Head of caudate nucleus (tissue), 42 donors: ENCODE measurements around the gene POM121.
"Not testable (repeated sequence)": the region's sequence is repeated elsewhere in the genome, so short reads cannot be mapped to it uniquely, and the experiment has no call there.

ENCODE experiments used
- DNase-seq, 42 donors: peaks; one replicate each; pipeline versions ENCODE4 v3.0.0 to v3.0.0-alpha.2; 2020 to 2021; ENCODE audit warnings: mixed read lengths in 7 of 42
- intact Hi-C: fragments of 100-400 bp; cut with DNase I; formaldehyde crosslinking; loops from one replicate; pipeline ENCODE4 v1.15.0; 2022

POM121 gene

GRCh38 chr7:72946130-72946745, 21.3 kb downstream of the POM121 start:
- intact Hi-C loops, DNase-seq: not testable (repeated sequence)

- intact Hi-C loops, DNase-seq: not testable (repeated sequence)
Measured at GRCh38 chr7:72948714-72949113, 23.8 kb downstream of the POM121 start.

- DNase-seq, intact Hi-C loops: not testable (repeated sequence)
Measured at GRCh38 chr7:72949276-72949675, 24.4 kb downstream of the POM121 start.

- intact Hi-C loops, result not testable (repeated sequence)
Measured at GRCh38 chr7:72949686-72950085, 24.8 kb downstream of the POM121 start.

GRCh38 chr7:72950432-72950831, 25.5 kb downstream of the POM121 start:
- intact Hi-C loops, result not testable (repeated sequence)
- peak in 7 of 42 donors; percentile 11 to 45 (median 25) for DNase-seq

More at GRCh38 chr7:72949686-72950085, 24.8 kb downstream of the POM121 start:
- DNase-seq, result peak in 9 of 42 donors; percentile 7 to 43 (median 19)

GRCh38 chr7:72953901-72954562, 29.1 kb downstream of the POM121 start:
- not testable (repeated sequence) for DNase-seq

GRCh38 chr7:72954563-72955198, 29.8 kb downstream of the POM121 start:
- intact Hi-C loops, DNase-seq: not testable (repeated sequence)

More at GRCh38 chr7:72953901-72954562, 29.1 kb downstream of the POM121 start:
- intact Hi-C loops, result not testable (repeated sequence)

- intact Hi-C loops, result not testable (repeated sequence)
Measured at GRCh38 chr7:72960029-72960428, 35.1 kb downstream of the POM121 start.

GRCh38 chr7:72960626-72961345, 35.9 kb downstream of the POM121 start:
- intact Hi-C loops, DNase-seq: not testable (repeated sequence)

More at GRCh38 chr7:72960029-72960428, 35.1 kb downstream of the POM121 start:
- DNase-seq, result not testable (repeated sequence)

- intact Hi-C loops, DNase-seq: not testable (repeated sequence)
Measured at GRCh38 chr7:72961346-72961650, 36.4 kb downstream of the POM121 start.

- DNase-seq, intact Hi-C loops: not testable (repeated sequence)
Measured at GRCh38 chr7:72963056-72963455, 38.2 kb downstream of the POM121 start.

GRCh38 chr7:72965186-72965975, 40.5 kb downstream of the POM121 start:
- intact Hi-C loops, DNase-seq: not testable (repeated sequence)

- intact Hi-C loops, result not testable (repeated sequence)
- peak in 2 of 42 donors; percentile 4 to 10 for DNase-seq
Measured at GRCh38 chr7:72966892-72967291, 42.0 kb downstream of the POM121 start.

- intact Hi-C loops, result not testable (repeated sequence)
- DNase-seq, result peak in 2 of 42 donors; percentile 3 to 11
Measured at GRCh38 chr7:72968980-72969516, 44.2 kb downstream of the POM121 start, which contains the start of gene TRIM74. TSS of gene TRIM74 (minus strand) at chr7:72969466. CDS start at chr7:72966157, 3,309 bp downstream.

- intact Hi-C loops, DNase-seq: not testable (repeated sequence)
Measured at GRCh38 chr7:72969688-72970087, 44.8 kb downstream of the POM121 start.

- DNase-seq, intact Hi-C loops: not testable (repeated sequence)
Measured at GRCh38 chr7:72971505-72971904, 46.6 kb downstream of the POM121 start.

- intact Hi-C loops, result not testable (repeated sequence)
Measured at GRCh38 chr7:72974781-72975180, 49.9 kb downstream of the POM121 start.

GRCh38 chr7:72975656-72976286, 50.9 kb downstream of the POM121 start:
- DNase-seq, result peak in 4 of 42 donors; percentile 2 to 12 (median 4)
- intact Hi-C loops, result not testable (repeated sequence)

More at GRCh38 chr7:72974781-72975180, 49.9 kb downstream of the POM121 start:
- not testable (repeated sequence) for DNase-seq
